H1 (cell line): Measurements from ENCODE around the gene SLC10A6. TPM values are rescaled to one million over a fixed set of nuclear protein-coding genes. Genes with fewer than 3 reads are reported as not detected.

ENCODE experiments used
- CTCF ChIA-PET: fragments of 300-600 bp; sonication (Branson Sonifier 250); formaldehyde crosslinking; loops from one replicate; lab custom pipeline; 2021; ENCODE audit not compliant: partially characterized antibody; lab: Charles Lee
- POLR2A ChIA-PET: fragments of 300-600 bp; sonication (Branson Sonifier 250); formaldehyde crosslinking; loops from one replicate; lab custom pipeline; 2021; ENCODE audit warnings: inconsistent platforms; ENCODE audit not compliant: partially characterized antibody; lab: Charles Lee
- DNase-seq, 2 experiments: peaks; one replicate each; pipeline versions ENCODE4 v3.0.0 to v3.0.0-alpha.2; 2010 to 2022; ENCODE audit warnings: low spot score in 2 of 2, low read depth in 1 of 2, mixed read lengths in 1 of 2
- FAIRE-seq: peaks from 2 replicates; lab custom pipeline; 2011; peaks lifted over from hg19 to GRCh38; lab: Jason Lieb, UNC
- H2AFZ ChIP-seq: 2 replicates; pipeline ENCODE4 v1.8.1; 2012; ENCODE audit warnings: low read length, inconsistent platforms
- H2AK5ac ChIP-seq: 2 replicates; pipeline ENCODE4 v1.6.1; 2013; ENCODE audit warnings: low read depth, low read length
- H2BK120ac ChIP-seq: replicated peaks from 2 replicates; pipeline ENCODE3; 2013; ENCODE audit warnings: low read depth, low read length, inconsistent platforms
- H2BK12ac ChIP-seq: 2 replicates; pipeline ENCODE4 v1.6.1; 2013; ENCODE audit warnings: low read depth, low read length
- H2BK15ac ChIP-seq: 2 replicates; pipeline ENCODE4 v1.6.1; 2013; ENCODE audit warnings: low read length
- H2BK20ac ChIP-seq: 2 replicates; pipeline ENCODE4 v1.6.1; 2013; ENCODE audit warnings: low read length
- H2BK5ac ChIP-seq: 2 replicates; pipeline ENCODE4 v1.6.1; 2013; ENCODE audit warnings: low read depth, low read length
- H3K14ac ChIP-seq: 2 replicates; pipeline ENCODE4 v1.6.1; 2013; ENCODE audit warnings: inconsistent platforms; ENCODE audit not compliant: insufficient read length
- H3K18ac ChIP-seq: 2 replicates; pipeline ENCODE4 v1.6.1; 2013; ENCODE audit warnings: low read length; ENCODE audit errors: extremely low read depth
- H3K23ac ChIP-seq: 2 replicates; pipeline ENCODE4 v1.6.1; 2013; ENCODE audit warnings: inconsistent platforms; ENCODE audit not compliant: insufficient read length
- H3K23me2 ChIP-seq: 2 replicates; pipeline ENCODE4 v1.6.1; 2013; ENCODE audit warnings: low read depth, low read length
- H3K27ac ChIP-seq: 2 replicates; pipeline ENCODE4 v1.6.1; 2011; ENCODE audit warnings: low read depth, low read length, inconsistent platforms
- H3K27me3 ChIP-seq, 4 experiments: replicated peaks in 1 of 4; 1 replicate in 1 of 4; 2 replicates in 3 of 4; pipeline versions ENCODE4 v1.6.1 to v1.8.1; 2011 to 2013; ENCODE audit warnings: low read length in 3 of 4, mild to moderate bottlenecking in 3 of 4, inconsistent platforms in 2 of 4, mixed read lengths in 2 of 4, moderate library complexity in 1 of 4; ENCODE audit not compliant: control insufficient read depth in 3 of 4, insufficient read depth in 3 of 4; ENCODE audit errors: extremely low read depth in 1 of 4
- H3K36me3 ChIP-seq, 4 experiments: 2 replicates each; pipeline versions ENCODE4 v1.6.1 to v1.8.1; 2011 to 2013; ENCODE audit warnings: mild to moderate bottlenecking in 4 of 4, low read length in 3 of 4, moderate library complexity in 2 of 4, control low read depth in 1 of 4, inconsistent platforms in 1 of 4; ENCODE audit not compliant: insufficient read depth in 4 of 4, control insufficient read depth in 2 of 4
- H3K4ac ChIP-seq: replicated peaks from 2 replicates; pipeline ENCODE3; 2013; ENCODE audit warnings: low read length, low read depth, mixed read lengths, inconsistent platforms; ENCODE audit not compliant: insufficient read length
- H3K4me1 ChIP-seq, 4 experiments: replicated peaks in 1 of 4; 1 replicate in 1 of 4; 2 replicates in 3 of 4; pipeline versions ENCODE4 v1.6.1 to v1.8.1; 2011 to 2013; ENCODE audit warnings: low read length in 3 of 4, inconsistent platforms in 2 of 4, mixed read lengths in 1 of 4; ENCODE audit not compliant: insufficient read depth in 4 of 4, control insufficient read depth in 3 of 4
- H3K4me2 ChIP-seq, 2 experiments: 2 replicates each; pipeline versions ENCODE4 v1.6.1 to v1.8.1; 2011 to 2013; ENCODE audit warnings: low read depth in 2 of 2, low read length in 2 of 2, control low read depth in 1 of 2, inconsistent platforms in 1 of 2, mild to moderate bottlenecking in 1 of 2; ENCODE audit not compliant: insufficient read depth in 1 of 2
- H3K4me3 ChIP-seq, 4 experiments: fragments of 200-600, 300-600 bp in 1 of 4; sonication (generic), shearing (Covaris generic), sonication (Bioruptor Twin) in 1 of 4; 2 replicates each; pipeline versions ENCODE4 v1.5.1 to v1.8.1; 2011 to 2016; ENCODE audit warnings: low read length in 4 of 4, low read depth in 3 of 4, control low read depth in 2 of 4, inconsistent platforms in 2 of 4, mild to moderate bottlenecking in 2 of 4, mixed read lengths in 1 of 4, moderate library complexity in 1 of 4; ENCODE audit not compliant: insufficient read depth in 2 of 4; ENCODE audit errors: extremely low read depth in 1 of 4
- H3K56ac ChIP-seq: replicated peaks from 2 replicates; pipeline ENCODE3; 2013; ENCODE audit warnings: low read depth, mild to moderate bottlenecking, mixed read lengths, low read length, inconsistent platforms; ENCODE audit not compliant: insufficient read length
- H3K79me1 ChIP-seq: 2 replicates; pipeline ENCODE4 v1.6.1; 2013; ENCODE audit warnings: low read depth, low read length, control low read depth
- H3K79me2 ChIP-seq, 2 experiments: 2 replicates each; pipeline versions ENCODE4 v1.6.1 to v1.8.1; 2012 to 2013; ENCODE audit warnings: low read length in 2 of 2, mild to moderate bottlenecking in 2 of 2, inconsistent platforms in 1 of 2; ENCODE audit not compliant: insufficient read depth in 2 of 2, control insufficient read depth in 1 of 2
- H3K9ac ChIP-seq, 4 experiments: replicated peaks in 1 of 4; 1 replicate in 1 of 4; 2 replicates in 3 of 4; pipeline versions ENCODE4 v1.6.1 to v1.8.1; 2011 to 2013; ENCODE audit warnings: low read depth in 3 of 4, low read length in 3 of 4, control low read depth in 2 of 4, mild to moderate bottlenecking in 2 of 4, moderate library complexity in 2 of 4, inconsistent platforms in 1 of 4; ENCODE audit errors: extremely low read depth in 1 of 4
- H3K9me3 ChIP-seq, 2 experiments: 2 replicates each; pipeline versions ENCODE4 v1.6.1 to v1.8.1; 2012 to 2013; ENCODE audit warnings: mild to moderate bottlenecking in 2 of 2, moderate library complexity in 2 of 2, control low read depth in 1 of 2, inconsistent platforms in 1 of 2, low read depth in 1 of 2, low read length in 1 of 2, mixed read lengths in 1 of 2; ENCODE audit not compliant: insufficient read depth in 2 of 2
- H4K20me1 ChIP-seq, 2 experiments: replicated peaks in 1 of 2; 2 replicates each; pipeline versions ENCODE3 to v1.8.1; 2011 to 2013; ENCODE audit warnings: inconsistent platforms in 2 of 2, low read length in 2 of 2, mild to moderate bottlenecking in 1 of 2; ENCODE audit not compliant: insufficient read depth in 2 of 2, control insufficient read depth in 1 of 2
- H4K5ac ChIP-seq: 2 replicates; pipeline ENCODE4 v1.6.1; 2013; ENCODE audit warnings: low read length, low read depth, mixed read lengths, inconsistent platforms; ENCODE audit not compliant: insufficient read length
- H4K8ac ChIP-seq: 2 replicates; pipeline ENCODE4 v1.8.0; 2013; ENCODE audit warnings: mild to moderate bottlenecking, moderate library complexity, low read length, inconsistent platforms; ENCODE audit not compliant: insufficient read depth; ENCODE audit errors: extremely low read depth
- H4K91ac ChIP-seq: replicated peaks from 2 replicates; pipeline ENCODE3; 2013; ENCODE audit warnings: low read length, mixed read lengths, inconsistent platforms; ENCODE audit not compliant: insufficient read length
- BRCA1 ChIP-seq: IDR thresholded peaks from 2 replicates; pipeline ENCODE4 v1.6.1; 2012; ENCODE audit warnings: low read depth, low read length, improper control_type of control experiment
- CBX8 ChIP-seq: fragments of 300-800, 300-1000 bp; sonication (generic); IDR thresholded peaks from 2 replicates; pipeline ENCODE4 v1.7.1; 2016; ENCODE audit warnings: low read depth, low read length, borderline replicate concordance
- CEBPB ChIP-seq: IDR thresholded peaks from 2 replicates; pipeline ENCODE4 v1.6.1; 2012; ENCODE audit warnings: low read depth, low read length
- FOSL1 ChIP-seq: IDR thresholded peaks from 2 replicates; pipeline ENCODE4 v1.6.1; 2011; ENCODE audit warnings: mild to moderate bottlenecking, low read depth, low read length, moderate library complexity; ENCODE audit not compliant: insufficient read depth
- GABPA ChIP-seq: IDR thresholded peaks from 2 replicates; pipeline ENCODE4 v1.6.1; 2011; ENCODE audit warnings: mild to moderate bottlenecking, low read length, moderate library complexity, borderline replicate concordance; ENCODE audit not compliant: insufficient read depth
- KDM4A ChIP-seq: IDR thresholded peaks from one replicate; pipeline ENCODE4 v1.7.1; 2012; ENCODE audit warnings: low read depth, mild to moderate bottlenecking, moderate library complexity, low read length, inconsistent platforms; ENCODE audit not compliant: severe bottlenecking
- MAX ChIP-seq: IDR thresholded peaks from 2 replicates; pipeline ENCODE4 v1.6.1; 2012; ENCODE audit warnings: inconsistent platforms
- PHF8 ChIP-seq: fragments of 200-600 bp; sonication (generic); conservative IDR thresholded peaks from 2 replicates; pipeline ENCODE4 v1.7.1; 2012; ENCODE audit warnings: low read depth, mild to moderate bottlenecking, inconsistent platforms, low read length, moderate library complexity
- RBBP5 ChIP-seq: IDR thresholded peaks from 2 replicates; pipeline ENCODE4 v1.7.1; 2012; ENCODE audit warnings: low read depth, mild to moderate bottlenecking, inconsistent platforms, low read length, moderate library complexity, borderline replicate concordance
- SP2 ChIP-seq: IDR thresholded peaks from 2 replicates; pipeline ENCODE4 v1.6.1; 2012; ENCODE audit warnings: mild to moderate bottlenecking, low read length, inconsistent platforms
- SRF ChIP-seq: IDR thresholded peaks from 2 replicates; pipeline ENCODE4 v1.6.1; 2011; ENCODE audit warnings: mild to moderate bottlenecking, low read depth, low read length, moderate library complexity
- TEAD4 ChIP-seq: IDR thresholded peaks from 2 replicates; pipeline ENCODE4 v1.6.1; 2012; ENCODE audit warnings: low read depth, low read length, inconsistent platforms, mixed read lengths
- WGBS, 2 experiments: shearing (Covaris generic) in 1 of 2; methylation state at CpG; one replicate each; pipeline versions ENCODE4 v1.1.6 to v1.1.7; 2013 to 2015; ENCODE audit warnings: low lambda C conversion rate in 2 of 2, mixed read lengths in 2 of 2, inconsistent platforms in 1 of 2, low coverage in 1 of 2, missing lambda C conversion rate in 1 of 2; ENCODE audit not compliant: insufficient replicate concordance in 2 of 2, insufficient coverage in 1 of 2, insufficient read length in 1 of 2; ENCODE audit errors: extremely low coverage in 1 of 2, missing lambda C conversion rate in 1 of 2; 5-methylcytosine and 5-hydroxymethylcytosine counted together
- polyA plus RNA-seq, 7 experiments: library from polyadenylated mRNA; depleted of rRNA in 3 of 7; stranded (reverse) in 5 of 7; unstranded in 2 of 7; fragments of >200 nt in 5 of 7; fragments of 200-250 nt in 2 of 7; gene quantifications; 1 replicate in 5 of 7; 2 replicates in 1 of 7; 4 replicates in 1 of 7; pipeline versions ENCODE4 v1.2.1 to v1.2.3, GENCODE V29; 2011 to 2013; ENCODE audit warnings: missing spikeins in 2 of 7, mixed read lengths in 2 of 7
- total RNA-seq: library from RNA; stranded (reverse); fragmentation: NEBNext Ultra II Directional; extraction: Animal tissue kit (Norgen Biotek cat#: 25700); gene quantifications from 2 replicates; pipeline ENCODE4 v1.2.1, GENCODE V29; 2021

SLC10A6 gene
- total and polyA plus RNA-seq, 2 of the 8 experiments (the other 6 are each of a cell fraction or from before 2014, with no cell fraction given), result not detected

GRCh38 chr4:86837691-86838503 lies 11.3 kb downstream of the SLC10A6 start:
- Histone ChIP-seq H3K4ac (no peak overlapping the region), H4K91ac (no peak overlapping the region), H4K20me1 (no peaks in the 10 kb centered on the region), H3K4me1 (no peaks in the 10 kb centered on the region), H3K9ac (no peak overlapping the region), H3K27me3 (no peaks in the 10 kb centered on the region), H2AFZ (no peak overlapping the region), H3K36me3 (no peaks in the 10 kb centered on the region), H2BK5ac (no peak overlapping the region), H3K14ac (no peak overlapping the region), H3K27ac (no peak overlapping the region), H3K23ac (no peak overlapping the region), H3K56ac (no peak overlapping the region), H2AK5ac (no peak overlapping the region), H2BK20ac (no peak overlapping the region), H3K79me1 (no peaks in the 10 kb centered on the region), H2BK120ac (no peak overlapping the region), H3K23me2 (no peaks in the 10 kb centered on the region), H3K4me2 (no peak overlapping the region), H4K5ac (no peak overlapping the region), H4K8ac (no peak overlapping the region), H2BK12ac (no peak overlapping the region), H3K9me3 (no peaks in the 10 kb centered on the region), H3K18ac (no peak overlapping the region), H3K4me3 (no peak overlapping the region), H3K79me2 (no peaks in the 10 kb centered on the region), H2BK15ac (no peak overlapping the region)
- 96% methylated on average over 5 of the region's 5 CpGs; no CpG with 5 or more reads in 1 of the 2 experiments for WGBS, 2 experiments
- ChIA-PET POLR2A (no interaction called here), CTCF (interaction anchor here (0.7 kb wide), 1 partner anchor 675 kb away, joined by 3 read pairs; no protein-coding TSS in a partner anchor)
- FAIRE-seq (no peak), DNase-seq (no peak)
- TF ChIP-seq CBX8 (no peak), SP2 (no peak), FOSL1 (no peak), TEAD4 (no peak), MAX (no peak), CEBPB (no peak), PHF8 (no peak), BRCA1 (no peak), SRF (no peak), GABPA (no peak), KDM4A (no peak), RBBP5 (no peak)
